HepG2 (cell line): ENCODE results near the gene UBR7. TPM values are rescaled to one million over a fixed set of nuclear protein-coding genes. Genes with fewer than 3 reads are reported as not detected.

Experiments used
- ATF7-NPFF ChIP-seq: sonication (generic); formaldehyde crosslinking; IDR thresholded peaks from 2 replicates; pipeline ENCODE4 v1.8.1; 2023; ENCODE audit warnings: mild to moderate bottlenecking, low read depth, missing genetic modification reagents, moderate library complexity
- BORCS8-MEF2B ChIP-seq: sonication (generic); formaldehyde crosslinking; IDR thresholded peaks from 2 replicates; pipeline ENCODE4 v1.8.0; 2022; ENCODE audit warnings: mild to moderate bottlenecking, missing genetic modification reagents
- FLYWCH1 ChIP-seq: sonication (generic); formaldehyde crosslinking; IDR thresholded peaks from 2 replicates; pipeline ENCODE4 v1.8.1; 2023; ENCODE audit warnings: mild to moderate bottlenecking, missing genetic modification reagents
- FOXP1 ChIP-seq, 2 experiments: fragments of 450-650 bp in 1 of 2; IDR thresholded peaks; 2 replicates each; pipeline ENCODE4 v1.6.1; 2017 to 2018; ENCODE audit warnings: antibody characterized with exemption in 1 of 2
- HMGXB3 ChIP-seq: sonication (generic); formaldehyde crosslinking; IDR thresholded peaks from 2 replicates; pipeline ENCODE4 v1.4.0; 2020; ENCODE audit warnings: missing genetic modification reagents, borderline replicate concordance
- MATR3 ChIP-seq: sonication (generic); formaldehyde crosslinking; IDR thresholded peaks from 2 replicates; pipeline ENCODE4 v1.4.0; 2020; ENCODE audit warnings: missing genetic modification reagents
- MAZ ChIP-seq, 2 experiments: sonication (generic) in 1 of 2; formaldehyde crosslinking in 1 of 2; IDR thresholded peaks; 2 replicates each; pipeline versions ENCODE4 v1.5.0 to v1.6.1; 2012 to 2020; ENCODE audit warnings: low read depth in 2 of 2, mild to moderate bottlenecking in 2 of 2, borderline replicate concordance in 1 of 2, improper control_type of control experiment in 1 of 2, low read length in 1 of 2, missing genetic modification reagents in 1 of 2, moderate library complexity in 1 of 2
- NCOA5 ChIP-seq: sonication (generic); formaldehyde crosslinking; IDR thresholded peaks from 2 replicates; pipeline ENCODE4 v1.4.0; 2020; ENCODE audit warnings: missing genetic modification reagents
- NFE2 ChIP-seq: sonication (generic); formaldehyde crosslinking; IDR thresholded peaks from 2 replicates; pipeline ENCODE4 v1.4.0; 2020; ENCODE audit warnings: missing genetic modification reagents
- PLRG1 ChIP-seq: fragments of 450-650 bp; conservative IDR thresholded peaks from 2 replicates; pipeline ENCODE4 v1.6.1; 2016
- PLSCR1 ChIP-seq: sonication (generic); formaldehyde crosslinking; IDR thresholded peaks from 2 replicates; pipeline ENCODE4 v1.5.0; 2020; ENCODE audit warnings: missing genetic modification reagents, mild to moderate bottlenecking, borderline replicate concordance
- RFXAP ChIP-seq: sonication (generic); formaldehyde crosslinking; IDR thresholded peaks from 2 replicates; pipeline ENCODE4 v1.4.0; 2020; ENCODE audit warnings: missing genetic modification reagents, borderline replicate concordance
- SMAD9 ChIP-seq: sonication (generic); formaldehyde crosslinking; IDR thresholded peaks from 2 replicates; pipeline ENCODE4 v1.5.1; 2020; ENCODE audit warnings: mild to moderate bottlenecking, missing genetic modification reagents
- SMARCC2 ChIP-seq: fragments of 450-650 bp; IDR thresholded peaks from 2 replicates; pipeline ENCODE4 v1.6.1; 2017; ENCODE audit warnings: antibody characterized with exemption, mild to moderate bottlenecking
- SRSF9 ChIP-seq: fragments of 200-400 bp; formaldehyde crosslinking; IDR thresholded peaks from 2 replicates; pipeline ENCODE4 v1.6.1; 2018; ENCODE audit warnings: borderline replicate concordance, mild to moderate bottlenecking, low read depth, low read length; ENCODE audit not compliant: insufficient read depth, poor library complexity, severe bottlenecking
- TEAD3 ChIP-seq: optimal IDR thresholded peaks from 2 replicates; pipeline ENCODE3; 2016; ENCODE audit warnings: borderline replicate concordance
- ZBTB37 ChIP-seq: sonication (generic); formaldehyde crosslinking; IDR thresholded peaks from 2 replicates; pipeline ENCODE4 v1.4.0; 2020; ENCODE audit warnings: mild to moderate bottlenecking, missing genetic modification reagents
- ZBTB7B ChIP-seq: sonication (generic); formaldehyde crosslinking; IDR thresholded peaks from 2 replicates; pipeline ENCODE4 v1.4.0; 2020; ENCODE audit warnings: missing genetic modification reagents
- ZFP36L1 ChIP-seq: sonication (generic); formaldehyde crosslinking; IDR thresholded peaks from 2 replicates; pipeline ENCODE4 v1.8.0; 2022; ENCODE audit warnings: mild to moderate bottlenecking, missing genetic modification reagents, moderate library complexity
- ZNF589 ChIP-seq: sonication (generic); formaldehyde crosslinking; conservative IDR thresholded peaks from 2 replicates; pipeline ENCODE4 v1.8.0; 2022; ENCODE audit warnings: mild to moderate bottlenecking, moderate library complexity, missing genetic modification reagents
- ZNF772 ChIP-seq: sonication (generic); formaldehyde crosslinking; IDR thresholded peaks from 2 replicates; pipeline ENCODE4 v1.5.0; 2020; ENCODE audit warnings: mild to moderate bottlenecking, missing genetic modification reagents
- ZNF781 ChIP-seq: sonication (generic); formaldehyde crosslinking; IDR thresholded peaks from 2 replicates; pipeline ENCODE4 v1.5.1; 2020; ENCODE audit warnings: borderline replicate concordance, mild to moderate bottlenecking, missing genetic modification reagents; ENCODE audit errors: not compliant biosample characterization
- polyA plus RNA-seq, 8 experiments: library from polyadenylated mRNA; depleted of rRNA in 3 of 8; stranded (reverse) in 7 of 8; unstranded in 1 of 8; fragments of >200 nt; fragmentation: Illumina TruSeq in 4 of 8; extraction: Trizol in 4 of 8; gene quantifications; 2 replicates each; pipeline versions ENCODE4 v1.2.1 to v1.2.3, GENCODE V29; 2011 to 2016; ENCODE audit warnings: low read depth in 4 of 8, missing spikeins in 1 of 8, mixed read lengths in 1 of 8; ENCODE audit not compliant: insufficient read depth in 1 of 8
- total RNA-seq, 5 experiments: library from RNA; depleted of rRNA; stranded (reverse); fragments of >200 nt; fragmentation: Illumina TruSeq; extraction: Trizol; gene quantifications; 2 replicates each; pipeline ENCODE4 v1.2.3, GENCODE V29; 2016; ENCODE audit warnings: low read depth in 1 of 5

UBR7 gene
- total and polyA plus RNA-seq, 2 of the 13 experiments (the other 11 are each of a cell fraction or from before 2014, with no cell fraction given) = 11.0 to 19.7 TPM

- TF ChIP-seq PLSCR1 (CRISPR knock-in tag) (no peak), FOXP1 (IDR thresholded peaks at IDR 0.05) (no peak), FOXP1 (CRISPR knock-in tag; IDR thresholded peaks at IDR 0.05) (no peak), ZNF589 (CRISPR knock-in tag) (no peak; the same call in 1 of the 2 replicates), ZFP36L1 (CRISPR knock-in tag) (no peak; the same call in 1 of the 2 replicates), RFXAP (CRISPR knock-in tag) (peak; percentile 24; the same call in 1 of the 2 replicates), ZNF772 (peak; percentile 48; the same call in 1 of the 2 replicates), SMAD9 (CRISPR knock-in tag) (no peak), BORCS8-MEF2B (CRISPR knock-in tag) (no peak), TEAD3 (CRISPR knock-in tag) (peak; percentile 40), SRSF9 (no peak), PLRG1 (no peak), HMGXB3 (CRISPR knock-in tag) (no peak), MAZ (IDR thresholded peaks at IDR 0.05; ENCODE audit: borderline replicate concordance, low read depth, low read length) (peak; percentile 86), MAZ (CRISPR knock-in tag; IDR thresholded peaks at IDR 0.05; ENCODE audit: low read depth) (peak; percentile 80), SMARCC2 (no peak), ZNF781 (CRISPR knock-in tag) (peak; percentile 62), ZBTB7B (CRISPR knock-in tag) (peak; percentile 40; the same call in 1 of the 2 replicates), NFE2 (CRISPR knock-in tag) (no peak; the same call in 1 of the 2 replicates), FLYWCH1 (CRISPR knock-in tag) (no peak), ZBTB37 (CRISPR knock-in tag) (no peak), NCOA5 (CRISPR knock-in tag) (no peak), ATF7-NPFF (CRISPR knock-in tag) (no peak; the same call in 1 of the 2 replicates), MATR3 (CRISPR knock-in tag) (no peak)
These were observed 22.4 kb upstream of the UBR7 start, which contains the start of the genes LYSET and MOAP1 (continued) for GRCh38 chr14:93184391-93185348.
